VCaP (cell line): Measurements from ENCODE around the gene PGAP6.
A peak's percentile ranks its signal among the peaks of the same experiment; 100 is the strongest.

Experiments used
- H3K27ac ChIP-seq: fragments of 450-650 bp; 2 replicates; pipeline ENCODE4 v1.5.1; 2017
- CTCF ChIP-seq: fragments of 450-650 bp; conservative IDR thresholded peaks from 2 replicates; pipeline ENCODE4 v1.5.1; 2017; ENCODE audit warnings: mild to moderate bottlenecking, moderate library complexity

The PGAP6 gene

DNA sequence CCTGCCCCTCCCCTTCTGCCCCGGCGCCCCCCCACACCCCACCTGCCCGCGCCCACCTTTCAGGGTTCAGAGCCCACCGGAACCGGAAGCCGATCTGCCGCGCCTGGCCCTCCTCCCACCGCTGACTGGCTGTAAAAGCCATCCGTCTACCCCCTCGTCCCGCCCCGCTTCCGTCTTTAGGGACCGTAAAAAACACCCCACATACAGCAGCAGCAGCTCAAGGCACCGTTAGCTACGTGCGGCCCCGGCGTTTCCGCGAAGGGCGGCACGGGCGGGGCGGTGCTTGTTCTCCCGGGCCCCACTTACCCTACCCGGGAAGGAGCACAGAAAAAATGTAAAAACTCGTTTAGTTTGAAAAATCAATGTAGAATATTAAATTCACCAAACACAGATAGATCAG lies 11.3 kb downstream of the PGAP6 start, which contains the start of gene MRPL28:
Gene MRPL28 (minus strand): TSS at position 96 of the 400 bp plus-strand sequence. CDS start 320 bp downstream, outside the sequence.
- no peak for TF ChIP-seq CTCF
- peak within 1 kb of the TSS; percentile 61 for H3K27ac ChIP-seq

- TF ChIP-seq CTCF = no peak
- no peak overlapping the region for H3K27ac ChIP-seq
Observed at GRCh38 chr16:369866-370436, 11.8 kb downstream of the PGAP6 start.

DNA sequence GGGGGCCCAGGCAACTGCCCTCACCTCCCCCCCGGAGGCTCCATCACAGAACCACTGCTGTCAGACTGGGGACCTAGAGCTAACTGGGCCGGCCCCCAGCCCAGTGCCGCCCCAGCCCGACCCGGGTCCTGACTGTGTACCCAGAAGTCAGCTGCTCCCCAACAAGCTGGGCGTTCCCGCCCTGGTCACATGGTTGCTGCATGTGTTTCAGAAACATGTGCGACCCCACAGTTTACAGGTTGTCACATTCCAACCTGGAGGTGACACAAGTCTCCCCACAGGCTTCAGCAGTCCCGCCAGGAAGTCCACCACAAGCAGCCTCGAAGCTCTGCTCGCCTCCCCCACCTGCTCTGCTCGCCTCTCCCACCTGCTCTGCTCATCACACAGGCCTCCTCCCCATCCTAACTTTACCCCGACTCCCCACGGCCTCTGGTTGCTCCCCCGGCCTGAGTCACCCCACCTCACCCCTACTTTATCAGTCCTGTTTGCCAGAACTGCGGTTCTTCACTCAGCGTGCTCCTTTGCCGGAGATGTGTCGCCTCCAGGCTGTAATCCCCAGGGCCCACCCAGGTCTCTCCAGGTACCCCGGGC lies 12.4 kb downstream of the PGAP6 start:
- TF ChIP-seq CTCF = no peak
- no peak overlapping the region for H3K27ac ChIP-seq

- H3K27ac ChIP-seq = no peak overlapping the region
- no peak for TF ChIP-seq CTCF
Observed at GRCh38 chr16:368388-369158, 13.2 kb downstream of the PGAP6 start.

DNA sequence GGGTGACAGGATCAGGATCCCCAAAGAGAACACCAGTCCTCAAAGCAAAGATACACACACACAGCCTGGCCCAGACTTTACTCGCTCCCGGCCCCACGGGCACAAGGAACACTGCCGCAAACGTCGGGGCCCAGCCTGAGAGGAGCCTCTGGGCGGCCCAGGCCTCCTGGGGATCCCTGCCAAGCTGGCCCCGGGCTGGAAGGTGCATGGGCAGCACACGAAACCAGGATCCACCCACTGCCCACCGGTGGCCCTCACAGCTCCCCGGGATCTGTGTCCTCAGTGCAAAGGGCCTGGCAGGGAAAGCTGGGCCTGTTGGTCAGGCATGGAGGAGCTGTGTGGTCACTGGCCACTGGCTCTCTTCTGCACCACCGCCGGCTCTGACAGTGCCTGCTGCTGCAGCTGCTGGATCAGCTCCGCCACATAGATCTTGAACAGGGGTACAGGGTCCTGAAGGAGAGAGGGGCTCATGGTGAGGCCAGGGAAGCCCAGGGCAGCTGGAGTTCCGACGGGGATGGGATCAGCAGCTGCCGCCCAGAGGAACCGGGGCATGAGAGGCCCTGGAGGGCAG lies 14.4 kb downstream of the PGAP6 start:
- no peak overlapping the region for H3K27ac ChIP-seq
- TF ChIP-seq CTCF = no peak

DNA sequence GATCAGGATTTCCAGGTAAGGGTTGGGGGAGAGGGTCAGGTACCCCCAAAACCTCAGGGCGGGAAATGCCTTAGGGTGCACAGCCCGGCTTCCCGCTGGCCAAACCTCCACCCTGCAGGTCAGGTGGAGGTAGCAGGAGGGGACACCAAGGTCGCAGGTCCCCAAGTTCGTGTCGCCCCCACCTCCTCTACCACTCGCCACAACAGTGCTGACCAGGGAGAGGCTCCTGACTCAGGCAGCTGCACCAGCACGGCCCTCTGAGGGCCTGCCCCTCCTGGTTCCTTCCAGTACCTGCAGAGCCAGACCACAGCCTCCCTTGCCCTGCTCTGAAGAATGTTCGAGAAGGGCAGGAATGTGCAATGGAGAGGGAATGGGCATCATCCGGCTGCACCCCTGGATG lies 15.3 kb downstream of the PGAP6 start:
- no peak overlapping the region for H3K27ac ChIP-seq

More for the DNA sequence above, 15.3 kb downstream of the PGAP6 start:
- TF ChIP-seq CTCF = no peak
